HG02885 (cell line): Measurements from ENCODE around the gene ASCC1.

Source experiments
- ATAC-seq: cut with Tn5 transposase; IDR thresholded peaks from one replicate; pipeline ENCODE4 v1.9.1; 2021; ENCODE audit warnings: mild to moderate bottlenecking; ENCODE audit not compliant: unreplicated experiment, poor library complexity

Gene ASCC1, protein sequence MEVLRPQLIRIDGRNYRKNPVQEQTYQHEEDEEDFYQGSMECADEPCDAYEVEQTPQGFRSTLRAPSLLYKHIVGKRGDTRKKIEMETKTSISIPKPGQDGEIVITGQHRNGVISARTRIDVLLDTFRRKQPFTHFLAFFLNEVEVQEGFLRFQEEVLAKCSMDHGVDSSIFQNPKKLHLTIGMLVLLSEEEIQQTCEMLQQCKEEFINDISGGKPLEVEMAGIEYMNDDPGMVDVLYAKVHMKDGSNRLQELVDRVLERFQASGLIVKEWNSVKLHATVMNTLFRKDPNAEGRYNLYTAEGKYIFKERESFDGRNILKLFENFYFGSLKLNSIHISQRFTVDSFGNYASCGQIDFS

DNA sequence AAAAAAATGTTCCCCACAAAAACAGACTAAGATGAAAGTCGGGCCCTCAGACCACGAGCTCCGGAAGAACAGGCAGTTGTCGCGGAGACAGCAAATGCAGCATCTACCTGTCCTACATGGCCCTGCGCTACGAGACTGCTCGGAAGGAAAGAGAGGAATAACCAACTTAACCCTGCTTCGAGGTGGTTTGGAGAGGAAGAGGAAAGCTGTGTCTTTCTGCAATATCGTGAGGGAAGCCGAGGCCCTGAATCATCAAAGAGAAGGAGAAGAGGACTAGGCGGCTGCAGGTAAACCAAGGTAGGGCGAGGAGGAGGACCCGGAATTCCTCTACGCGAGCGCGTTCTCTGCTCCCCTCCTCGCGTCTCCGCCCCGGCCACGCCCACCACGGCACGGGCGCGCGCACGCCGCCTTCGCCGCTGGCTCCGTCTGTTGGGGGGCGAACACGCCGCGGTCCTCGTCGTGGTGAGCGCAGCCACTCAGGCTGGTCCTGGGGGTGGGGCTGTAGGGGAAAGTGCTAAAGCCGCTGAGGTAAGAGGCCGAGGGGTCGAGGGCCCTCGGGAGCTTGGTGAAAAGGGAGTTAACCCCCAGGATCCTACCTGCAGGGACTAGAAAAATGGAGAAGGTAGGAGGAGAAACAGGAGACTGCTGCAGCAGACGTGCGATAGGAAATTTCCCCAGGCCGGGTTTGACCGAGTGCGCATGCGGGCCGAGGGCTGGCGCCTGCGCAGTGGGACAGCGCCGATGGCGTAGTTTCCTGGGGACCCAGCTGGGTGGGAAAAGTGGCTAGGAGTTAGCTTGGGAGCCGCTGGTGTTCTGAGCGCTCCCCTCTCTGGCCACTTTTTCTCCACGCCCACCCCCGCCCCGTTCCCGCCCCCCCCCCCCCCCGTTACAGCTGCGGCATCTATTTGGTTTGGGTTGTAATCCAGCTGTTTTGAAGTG, at the start of gene ASCC1, which contains the start of gene ANAPC16:
ASCC1 (minus strand) TSS at position 666 of the 939 bp plus-strand sequence. CDS start 2,978 bp downstream, outside the sequence.
ANAPC16 (plus strand) TSS at position 402 of the 939 bp plus-strand sequence. CDS start 7,903 bp downstream, outside the sequence.
- peak; percentile 87 for ATAC-seq

DNA sequence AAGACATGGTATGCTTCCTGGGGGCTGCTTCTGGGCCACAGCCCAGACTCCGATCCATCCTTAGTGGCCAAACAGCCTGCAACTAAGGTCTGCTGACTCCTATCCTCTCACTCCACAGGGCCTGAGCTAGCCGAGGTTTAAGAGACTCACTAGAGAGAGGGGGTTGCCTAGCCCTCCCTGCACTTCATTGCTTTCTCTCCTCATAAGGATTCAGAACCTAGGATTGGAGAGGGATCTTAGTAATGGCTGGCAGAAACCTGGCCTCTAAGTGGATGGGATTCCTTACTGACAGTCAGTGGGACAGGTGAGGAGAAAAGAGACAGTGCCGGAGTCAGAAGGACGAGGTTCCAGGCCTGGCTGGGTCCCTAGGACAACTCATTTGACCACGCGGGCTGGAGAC, 49.4 kb upstream of the ASCC1 start:
- ATAC-seq = no peak

DNA sequence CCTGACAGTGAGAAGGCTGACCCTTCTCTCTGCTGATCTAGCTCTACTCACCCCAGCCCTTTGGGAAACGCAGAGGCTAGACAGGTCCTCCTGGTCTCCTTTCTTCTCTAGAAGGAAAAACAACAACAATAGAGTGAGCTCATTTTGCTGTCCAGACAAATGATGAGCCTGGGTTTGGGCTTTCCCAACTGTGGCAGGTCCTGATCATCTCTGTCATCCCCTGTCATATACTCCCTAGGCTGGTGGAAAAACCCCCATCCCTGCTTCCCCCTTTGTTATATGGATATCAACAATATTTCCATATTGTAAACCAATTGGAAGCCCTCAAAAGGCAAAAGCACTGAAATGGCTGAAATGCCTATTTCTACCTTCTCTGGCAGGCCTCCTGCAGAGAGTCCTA, 48.5 kb upstream of the ASCC1 start:
- no peak for ATAC-seq

DNA sequence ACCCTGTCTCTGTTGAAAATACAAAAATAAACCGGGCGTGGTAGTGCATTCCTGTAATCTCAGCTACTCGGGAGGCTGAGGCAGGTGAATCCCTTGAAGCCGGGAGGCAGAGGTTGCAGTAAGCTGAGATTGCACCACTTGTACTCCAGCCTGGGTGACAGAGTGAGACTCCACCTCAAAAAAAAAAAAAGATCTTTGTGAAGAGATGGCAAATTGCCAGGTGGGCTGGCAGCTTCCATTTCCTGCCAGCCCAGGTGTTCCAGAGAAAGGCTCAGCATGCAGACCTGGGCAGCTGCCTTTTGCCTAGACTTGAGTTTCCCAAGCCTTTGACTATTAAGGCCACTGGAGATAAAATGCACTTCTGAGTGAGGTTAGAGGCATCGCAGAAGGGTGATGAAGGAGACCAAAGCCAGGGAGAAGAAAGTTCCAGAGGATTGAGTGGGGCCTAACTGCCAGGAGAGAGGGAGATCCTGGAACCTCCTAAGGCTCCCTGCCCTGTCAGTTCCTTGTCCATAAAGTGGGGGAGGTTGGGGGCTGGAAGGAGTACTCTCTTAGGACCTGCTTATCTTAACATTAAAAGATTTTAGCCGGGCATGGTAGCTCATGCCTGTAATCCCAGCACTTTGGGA, 47.7 kb upstream of the ASCC1 start:
- no peak for ATAC-seq

DNA sequence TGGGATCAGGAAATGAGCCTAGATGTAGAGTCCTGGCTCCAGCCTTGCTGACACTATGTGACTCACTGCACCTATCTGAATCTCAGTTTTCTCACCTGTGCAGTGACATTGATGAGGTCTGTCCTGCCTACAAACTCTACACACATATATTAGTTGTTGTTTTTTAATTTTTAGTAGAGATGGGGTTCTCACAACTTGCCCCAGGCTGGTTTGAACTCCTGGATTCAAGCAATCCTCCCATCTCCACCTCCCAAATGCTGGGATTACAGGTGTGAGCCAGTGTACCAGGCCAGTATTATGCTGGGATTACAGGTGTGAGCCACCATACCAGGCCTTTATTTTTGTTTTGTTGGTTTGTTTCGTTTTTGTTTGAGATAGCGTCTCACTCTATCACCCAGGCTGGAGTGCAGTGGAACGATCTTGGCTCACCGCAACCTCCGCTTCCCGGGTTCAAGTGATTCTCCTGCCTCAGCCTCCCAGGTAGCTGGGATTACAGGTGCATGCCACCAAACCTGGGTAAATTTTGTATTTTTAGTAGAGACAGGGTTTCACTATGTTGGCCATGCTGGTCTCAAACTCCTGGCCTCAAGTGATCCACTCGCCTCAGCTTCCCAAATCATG, 45.8 kb upstream of the ASCC1 start:
- peak; percentile 6 for ATAC-seq

DNA sequence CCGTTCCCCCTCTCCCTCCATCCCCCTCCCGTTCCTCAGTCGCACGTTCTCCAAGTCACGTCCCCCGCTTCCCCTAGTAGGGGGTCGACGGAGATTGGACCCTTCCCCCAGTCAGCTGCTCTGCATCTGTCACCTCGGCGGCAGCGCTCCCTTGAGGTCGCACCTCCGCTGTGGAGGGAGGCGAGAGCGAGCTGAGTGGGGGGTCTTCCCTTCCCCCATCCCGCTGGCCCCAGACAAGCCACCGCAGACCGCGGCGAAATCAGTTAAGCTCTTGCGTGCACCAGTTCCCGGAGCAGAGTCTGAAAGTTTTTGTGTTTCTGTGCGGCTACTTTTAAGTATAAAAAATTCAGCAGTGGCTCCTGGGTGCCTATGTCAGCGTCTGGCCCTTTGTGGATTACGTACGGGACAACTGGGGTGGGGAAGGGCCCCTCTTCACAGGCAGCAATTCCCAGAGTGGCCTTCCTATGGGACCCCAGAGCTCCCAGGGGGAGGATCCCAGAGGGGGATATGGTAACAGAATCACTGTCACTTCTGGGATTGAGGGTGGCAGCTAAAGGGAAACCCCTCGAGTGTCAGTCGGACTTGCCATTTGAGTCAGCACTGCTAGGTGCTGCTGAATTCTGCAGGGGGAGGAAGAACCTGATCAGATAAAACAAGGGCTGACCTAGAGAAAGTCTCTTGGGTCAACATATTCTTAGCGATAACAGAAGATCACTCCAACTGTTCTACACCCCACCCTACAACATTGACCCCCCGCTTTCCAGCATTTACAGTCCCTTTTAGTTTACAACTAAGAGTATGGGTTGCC, 45.1 kb upstream of the ASCC1 start:
- peak; percentile 54 for ATAC-seq

DNA sequence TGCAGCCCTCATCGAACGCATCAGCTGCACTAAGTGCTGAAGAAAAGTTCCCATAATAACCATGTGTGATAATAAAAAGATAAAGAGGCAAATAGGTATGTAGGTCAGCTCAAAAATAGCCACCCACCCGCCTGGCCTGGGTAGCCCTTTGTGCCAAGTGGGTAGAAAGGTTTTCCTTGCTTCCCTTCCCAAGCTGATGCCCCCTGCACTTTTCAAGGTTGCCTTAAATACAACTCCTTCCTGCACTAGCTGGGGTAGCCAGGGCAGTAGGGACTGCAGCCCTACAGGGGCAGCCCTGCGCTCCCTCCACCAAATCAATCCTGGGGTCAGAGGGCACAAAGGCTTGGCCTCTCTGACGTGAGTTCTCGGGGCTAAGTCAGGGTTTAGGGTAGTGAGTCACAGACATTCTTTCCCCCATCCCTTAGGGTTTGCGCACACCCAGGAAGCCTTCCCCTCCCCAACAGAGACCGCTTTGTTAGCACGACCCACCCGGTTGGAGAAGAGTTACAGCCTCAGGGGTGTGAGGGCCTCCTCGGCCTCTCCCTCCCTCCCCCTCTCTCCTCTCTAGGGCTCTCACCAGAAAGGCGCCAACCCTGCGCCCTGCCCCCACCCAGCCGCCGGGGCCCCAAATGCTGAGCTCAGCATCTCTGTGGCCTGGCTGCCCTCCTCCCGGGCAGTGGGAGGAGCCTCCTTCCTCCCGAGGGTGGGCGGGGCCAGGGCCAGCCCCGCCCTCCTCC, 44.3 kb upstream of the ASCC1 start:
- ATAC-seq = peak; percentile 76

DNA sequence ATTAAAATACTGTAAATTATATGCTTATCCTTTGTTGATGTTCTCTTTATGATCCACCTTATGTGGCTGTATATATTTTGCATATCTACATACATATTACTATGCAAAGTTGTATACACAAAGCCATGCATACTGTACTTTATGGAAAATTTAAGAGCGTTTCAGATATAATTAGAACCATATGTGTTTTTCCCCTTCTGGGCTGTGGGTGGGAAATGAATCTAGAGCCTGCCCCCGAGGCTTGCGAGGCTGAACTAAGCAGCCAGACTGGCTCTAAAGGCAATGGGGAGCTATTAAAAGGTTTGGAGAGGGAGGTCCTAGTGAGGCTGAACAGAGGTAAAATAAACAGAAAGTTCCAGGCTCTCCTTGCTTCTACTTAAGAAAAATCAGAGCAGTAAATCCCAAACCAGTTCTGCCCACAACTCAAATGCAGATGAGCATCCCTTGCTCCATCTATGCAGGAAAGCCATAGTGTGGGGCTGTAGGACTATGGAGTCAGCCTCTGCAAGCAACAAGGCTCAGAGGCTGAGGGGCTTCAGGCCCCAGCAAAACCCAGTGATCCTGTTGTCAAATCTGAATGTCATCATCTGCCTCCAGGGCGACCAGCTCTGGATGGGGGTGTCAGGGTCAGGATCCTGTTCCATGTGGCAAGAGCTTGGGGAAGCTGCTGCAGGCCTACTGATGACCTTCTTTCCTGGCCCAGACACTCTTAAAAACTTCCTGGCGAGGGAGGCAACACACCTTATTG, 43.6 kb upstream of the ASCC1 start:
- ATAC-seq = no peak

DNA sequence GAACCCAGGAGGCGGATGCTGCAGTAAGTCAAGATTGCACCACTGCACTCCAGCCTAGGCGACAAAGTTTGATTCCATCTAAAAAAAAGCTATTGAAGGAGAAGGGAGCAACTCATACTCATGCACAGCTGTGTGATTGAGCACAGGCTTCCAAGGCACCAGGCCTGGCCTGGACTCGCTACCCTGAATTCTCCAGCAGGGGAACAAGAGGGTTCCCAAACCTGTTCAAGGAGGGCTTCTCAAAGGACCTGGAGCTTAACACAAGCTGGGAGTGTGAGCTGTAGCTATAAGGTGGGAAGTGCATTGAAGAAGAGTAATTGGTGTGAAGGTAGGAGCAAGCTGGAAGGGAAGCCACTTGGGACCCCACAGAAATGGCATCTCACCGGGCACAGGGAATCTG, 42.5 kb upstream of the ASCC1 start:
- no peak for ATAC-seq

DNA sequence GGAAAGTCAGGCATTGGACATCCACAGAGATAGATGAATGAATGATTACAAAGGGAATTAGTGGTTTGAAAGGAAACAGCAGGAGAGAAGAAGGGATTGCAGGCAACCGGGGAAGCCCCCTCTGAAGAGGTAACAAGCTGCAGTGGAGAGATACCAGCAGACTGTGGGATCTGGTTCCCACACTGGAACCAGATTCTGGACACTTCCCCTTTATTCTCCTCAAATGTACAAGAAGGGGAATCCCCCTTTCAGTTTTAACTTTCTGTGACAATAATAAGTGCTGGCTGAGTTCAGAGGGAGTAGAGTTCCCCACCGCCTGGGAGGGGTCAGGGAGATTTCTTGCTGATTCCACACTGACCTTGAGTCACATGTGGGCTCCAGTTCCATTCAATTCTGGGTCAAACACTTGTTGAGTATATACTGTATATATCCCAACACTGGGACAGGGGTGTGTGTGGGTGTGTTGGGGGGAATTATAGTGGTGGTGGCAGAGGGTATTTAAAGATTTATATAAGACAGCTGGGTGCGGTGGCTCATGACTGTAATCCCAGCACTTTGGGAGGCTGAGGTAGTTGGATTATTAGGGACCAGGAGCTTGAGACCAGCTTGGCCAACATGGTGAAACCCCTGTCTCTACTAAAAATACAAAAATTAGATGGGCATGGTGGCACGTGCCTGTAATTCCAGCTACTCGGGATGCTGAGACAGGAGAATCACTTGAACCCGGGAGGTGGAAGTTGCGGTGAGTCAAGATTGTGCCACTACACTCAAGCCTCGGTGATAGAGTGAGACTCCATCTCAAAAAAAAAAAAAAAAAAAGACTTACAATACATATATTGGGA, 41.2 kb upstream of the ASCC1 start:
- ATAC-seq = no peak

DNA sequence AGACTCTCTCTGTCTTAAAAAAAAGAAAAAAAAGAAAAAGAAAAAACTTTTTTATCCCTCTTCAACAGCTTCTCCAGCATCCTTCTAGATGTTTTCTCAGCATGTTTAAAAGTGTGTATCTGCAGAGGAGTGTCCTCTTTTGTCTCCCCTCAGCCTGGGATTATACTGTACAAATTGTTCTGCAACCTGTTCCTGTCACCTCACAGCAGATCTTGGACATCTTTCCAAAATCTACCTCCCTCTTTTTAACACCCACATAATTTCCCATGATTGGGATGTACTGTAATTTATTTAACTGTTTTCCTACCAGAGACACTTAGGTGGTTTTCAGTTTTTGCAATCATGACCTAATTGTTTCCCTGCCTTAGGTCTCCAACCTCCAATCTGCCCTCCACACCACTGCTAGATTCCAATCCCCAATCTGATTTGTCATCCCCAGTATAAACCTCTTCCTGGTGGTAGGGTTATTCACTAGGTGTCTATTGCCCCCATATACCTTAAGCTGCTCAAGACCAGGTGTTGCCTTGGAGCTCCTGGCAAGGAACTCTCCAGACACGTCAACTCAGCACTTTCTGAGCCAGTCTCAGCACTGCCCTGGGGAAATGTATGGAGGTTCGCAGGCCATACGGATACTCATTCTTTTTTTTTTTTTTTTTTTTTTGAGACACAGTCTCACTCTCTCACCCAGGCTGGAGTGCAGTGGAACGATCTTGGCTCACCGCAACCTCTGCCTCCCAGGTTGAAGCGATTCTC, 40.1 kb upstream of the ASCC1 start:
- ATAC-seq = no peak

DNA sequence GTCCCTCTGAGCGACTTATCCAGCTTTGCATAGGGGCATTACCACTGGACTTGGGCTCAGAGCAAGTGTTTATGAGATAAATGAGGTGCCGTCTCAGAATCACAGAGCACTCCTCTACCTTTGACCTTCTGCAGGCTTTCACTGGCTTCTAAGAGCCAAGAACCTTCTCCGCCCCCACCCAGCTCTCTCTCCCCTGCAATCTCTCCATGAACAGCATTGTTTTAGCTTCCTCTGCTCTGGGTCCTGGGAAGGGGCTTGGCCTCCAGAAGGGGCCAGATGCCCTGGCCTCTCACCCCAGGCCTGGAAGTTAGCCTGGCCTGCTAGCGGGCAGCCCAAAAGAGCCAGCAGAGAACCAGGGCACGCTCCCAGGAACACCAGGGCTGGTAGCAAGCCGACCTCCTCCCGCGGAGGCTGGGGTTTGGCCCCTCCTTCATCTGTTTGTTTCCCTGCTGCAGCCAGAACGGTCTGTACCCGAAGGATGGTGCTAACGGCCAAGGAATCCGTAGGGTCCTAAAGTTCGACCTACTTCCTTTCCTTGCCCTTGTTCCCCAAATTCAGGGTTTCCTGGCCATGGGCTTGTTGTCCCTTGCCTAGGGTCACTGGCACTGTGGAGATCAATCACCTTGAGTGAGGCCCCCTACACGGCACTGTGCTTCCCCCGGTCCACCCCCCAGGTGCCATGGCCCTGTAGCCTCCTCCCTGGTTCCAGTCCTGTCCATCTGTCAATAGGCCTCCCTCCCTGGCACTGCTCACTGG, 38.9 kb upstream of the ASCC1 start:
- no peak for ATAC-seq

DNA sequence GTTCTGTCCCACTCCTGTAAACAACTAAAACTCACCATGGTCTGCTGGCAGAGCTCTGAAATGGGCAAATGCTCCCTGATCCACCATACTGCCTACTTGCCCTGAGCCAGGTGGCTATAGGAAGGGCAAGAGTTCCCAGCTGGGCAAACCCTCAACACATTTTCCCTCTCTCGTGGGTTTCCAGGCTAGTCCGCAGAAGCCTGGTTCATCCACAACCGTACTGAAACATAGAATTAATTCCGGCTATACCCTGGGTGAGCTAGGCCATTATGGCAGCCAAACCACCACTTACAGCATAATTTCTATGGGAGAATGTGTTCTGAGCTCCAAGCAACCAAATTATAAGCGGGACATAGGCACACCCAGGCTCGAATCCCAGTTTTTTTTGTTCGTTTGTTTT, 37.5 kb upstream of the ASCC1 start:
- ATAC-seq = no peak

DNA sequence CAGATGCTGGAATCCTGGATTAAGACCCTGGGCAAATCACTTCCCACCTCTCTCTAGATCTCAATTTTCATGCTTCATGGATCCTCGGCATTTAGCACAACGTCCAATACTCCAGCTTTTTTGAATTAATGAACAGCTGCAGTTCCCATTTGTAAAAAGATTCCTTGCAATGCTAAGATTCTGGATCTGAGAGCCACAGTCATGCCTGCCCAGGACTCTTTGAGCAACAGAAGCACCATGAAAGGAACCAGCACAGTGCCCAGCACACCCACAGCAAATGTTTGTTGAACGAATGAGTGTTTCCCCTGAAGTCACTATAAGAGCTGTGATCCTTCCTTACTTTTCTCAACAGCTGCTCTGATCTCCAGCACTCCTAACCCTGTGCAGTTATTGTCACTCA, 36.9 kb upstream of the ASCC1 start:
- no peak for ATAC-seq

DNA sequence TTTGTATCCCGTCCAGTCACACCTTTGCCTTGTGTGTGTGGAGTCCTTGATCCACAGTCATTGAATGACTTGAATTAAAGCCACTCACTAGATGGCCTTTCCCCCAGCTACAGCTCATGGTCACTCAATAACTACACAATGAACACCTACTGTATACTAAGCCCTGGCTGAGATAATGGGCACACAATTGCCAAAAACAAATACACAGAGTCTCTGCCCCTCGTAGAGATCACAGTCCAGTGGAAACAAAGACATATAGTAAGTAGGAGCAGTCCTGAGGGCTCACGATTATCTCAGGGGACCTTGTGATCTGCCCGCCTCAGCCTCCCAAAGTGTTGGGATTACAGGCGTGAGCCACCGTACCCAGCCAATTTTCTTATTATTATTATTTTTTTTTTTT, 35.6 kb upstream of the ASCC1 start:
- ATAC-seq = no peak

DNA sequence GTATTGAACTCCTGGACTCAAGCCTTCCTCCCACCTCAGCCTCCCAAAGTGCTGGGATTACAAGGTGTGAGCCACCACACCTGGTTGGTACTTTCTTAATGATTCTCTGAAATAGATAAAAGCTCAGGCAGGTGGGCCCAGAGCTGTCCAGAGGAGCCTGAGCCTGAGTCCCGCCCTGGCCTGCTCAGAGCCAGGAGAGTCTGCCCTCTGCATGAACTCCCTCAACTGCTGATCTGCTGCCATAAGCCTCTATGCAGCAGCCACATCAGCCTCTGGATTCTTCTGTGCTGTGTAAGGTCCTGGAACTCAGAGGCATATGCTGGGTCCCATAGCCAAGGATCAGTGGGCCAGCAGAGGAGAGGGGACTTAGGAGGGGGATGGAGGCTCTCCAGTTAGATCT, 34.6 kb upstream of the ASCC1 start:
- ATAC-seq = no peak
